HG02610 (cell line): ENCODE results near the gene CENPK.
A peak's percentile ranks its signal among the peaks of the same experiment; 100 is the strongest.
"Not testable (repeated sequence)": the region's sequence is repeated elsewhere in the genome, so short reads cannot be mapped to it uniquely, and the experiment has no call there.

ENCODE experiments used
- ATAC-seq: cut with Tn5 transposase; IDR thresholded peaks from one replicate; pipeline ENCODE4 v1.9.1; 2021; ENCODE audit warnings: mild to moderate bottlenecking, moderate library complexity; ENCODE audit not compliant: unreplicated experiment

Gene CENPK

DNA sequence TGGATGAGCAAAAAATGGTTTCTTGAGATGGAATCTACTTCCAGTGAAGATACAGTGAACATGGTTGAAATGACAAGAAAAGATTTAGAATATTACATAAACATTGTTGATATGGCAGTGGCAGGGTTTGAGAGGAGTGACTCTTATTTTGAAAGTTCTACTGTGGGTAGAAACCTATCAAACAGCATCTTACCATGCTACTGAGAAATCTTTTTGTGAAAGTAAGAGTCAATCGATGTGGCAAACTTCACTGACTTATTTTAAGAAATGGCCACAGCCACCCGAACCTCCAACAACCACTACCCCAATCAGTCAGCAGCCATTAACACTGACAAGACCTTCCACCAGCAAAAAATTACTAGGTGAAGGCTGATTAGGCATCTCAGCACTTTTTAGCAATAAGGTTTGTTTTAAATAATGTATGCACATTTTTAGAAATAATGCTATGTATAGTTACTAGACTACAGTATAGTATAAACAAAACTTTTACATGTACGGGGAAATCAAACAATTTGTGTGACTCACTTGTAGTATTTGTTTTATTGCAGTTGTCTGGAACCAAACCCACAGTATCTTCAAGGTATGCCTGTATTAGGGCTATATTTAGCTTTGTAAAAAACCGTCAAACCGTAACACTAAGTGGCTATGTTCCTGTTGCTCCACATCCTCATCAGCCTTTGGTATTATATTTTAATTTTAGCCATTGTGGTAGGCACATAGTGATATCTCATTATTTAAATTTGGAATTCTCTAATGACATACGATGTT is 50.6 kb downstream of the CENPK start:
- ATAC-seq, result no peak

DNA sequence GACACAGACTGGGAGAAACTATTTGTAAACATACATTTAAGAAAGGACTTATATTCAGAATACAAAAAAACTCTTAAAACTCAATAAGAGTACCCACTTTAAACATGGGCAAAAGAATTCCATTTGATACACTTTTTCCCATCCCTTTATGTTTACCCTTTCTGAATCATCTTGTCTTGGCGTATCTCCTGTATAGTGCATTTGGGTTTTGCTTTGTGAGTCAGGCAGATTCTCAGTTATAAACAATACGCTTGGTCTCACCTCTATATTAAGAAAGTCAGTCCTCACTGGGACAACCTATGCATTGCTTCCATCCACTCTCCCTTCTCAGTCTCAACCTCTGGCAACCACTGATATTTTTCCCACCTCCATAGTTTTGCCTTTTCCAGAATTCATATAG is 54.0 kb downstream of the CENPK start:
- no peak for ATAC-seq

- no peak for ATAC-seq
These were observed 56.0 kb downstream of the CENPK start for GRCh38 chr5:65506961-65507360.

DNA sequence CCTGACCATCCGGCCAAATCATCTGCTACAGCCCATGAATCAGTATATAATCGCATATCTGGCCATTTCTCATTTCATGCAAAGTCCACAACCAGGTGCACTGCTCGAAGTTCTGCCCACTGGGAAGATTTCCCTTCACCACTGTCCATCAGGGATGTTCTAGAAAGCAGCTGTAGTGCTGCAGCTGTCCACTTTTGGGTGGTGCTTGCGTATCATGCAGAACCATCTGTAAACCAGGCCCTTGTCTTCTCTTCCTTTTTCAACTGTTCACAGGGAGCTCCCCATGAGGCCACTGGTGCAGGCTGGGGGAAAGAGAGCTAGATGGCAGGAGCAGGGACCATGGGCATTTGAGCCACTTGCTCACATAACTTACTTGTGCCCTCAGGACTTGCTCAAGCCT is 73.8 kb downstream of the CENPK start:
- no peak for ATAC-seq

DNA sequence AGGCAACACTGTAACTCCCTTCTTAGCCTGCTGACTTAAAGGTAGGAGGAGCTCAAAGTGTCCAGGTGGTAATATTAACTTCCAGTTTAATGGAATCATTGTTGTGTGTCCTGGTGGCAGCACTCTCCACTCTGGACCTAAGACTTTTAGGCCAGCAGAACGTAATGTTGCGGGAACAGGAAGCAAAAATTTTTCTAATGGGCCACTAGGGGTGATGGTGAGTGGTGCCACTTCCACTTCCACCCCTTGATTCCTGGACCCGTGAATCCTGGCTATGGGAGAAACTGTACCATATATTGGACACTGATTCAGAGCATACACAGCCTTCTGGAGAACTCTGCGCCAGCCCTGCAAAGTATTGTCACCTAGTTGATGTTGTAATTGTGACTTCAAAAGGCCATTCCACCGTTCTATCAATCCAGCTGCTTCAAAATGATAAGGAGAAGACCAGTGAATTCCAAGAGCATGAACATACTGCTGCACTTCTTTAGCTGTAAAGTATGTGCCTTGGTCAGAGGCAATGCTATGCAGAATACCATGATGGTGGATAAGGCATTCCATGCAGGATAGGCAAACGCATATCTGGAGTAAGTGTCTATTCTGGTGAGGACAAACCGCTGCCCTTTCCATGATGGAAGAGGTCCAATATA is 74.8 kb downstream of the CENPK start:
- not testable (repeated sequence) for ATAC-seq

DNA sequence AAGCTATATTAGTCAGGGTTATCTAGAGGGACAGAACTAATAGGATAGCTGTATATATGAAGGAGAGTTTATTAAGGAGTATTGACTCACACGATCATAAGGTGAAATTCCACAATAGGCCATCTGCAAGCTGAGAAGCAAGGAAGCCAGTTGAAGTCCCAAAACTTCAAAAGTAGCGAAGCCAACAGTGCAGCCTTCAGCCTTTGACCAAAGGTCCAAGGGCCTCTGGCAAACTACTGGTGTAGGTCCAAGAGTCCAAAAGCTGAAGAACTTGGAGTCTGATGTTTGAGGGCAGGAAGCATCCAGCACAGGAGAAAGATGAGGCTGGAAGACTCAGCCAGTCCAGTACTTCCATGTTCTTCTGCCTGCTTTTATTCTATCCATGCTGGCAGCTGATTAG is 76.2 kb downstream of the CENPK start:
- ATAC-seq, result not testable (repeated sequence)

GRCh38 chr5:65485405-65485804 is 77.6 kb downstream of the CENPK start:
- no peak for ATAC-seq

- ATAC-seq, result peak; percentile 36
These were observed 79.2 kb downstream of the CENPK start for GRCh38 chr5:65483546-65484346.

DNA sequence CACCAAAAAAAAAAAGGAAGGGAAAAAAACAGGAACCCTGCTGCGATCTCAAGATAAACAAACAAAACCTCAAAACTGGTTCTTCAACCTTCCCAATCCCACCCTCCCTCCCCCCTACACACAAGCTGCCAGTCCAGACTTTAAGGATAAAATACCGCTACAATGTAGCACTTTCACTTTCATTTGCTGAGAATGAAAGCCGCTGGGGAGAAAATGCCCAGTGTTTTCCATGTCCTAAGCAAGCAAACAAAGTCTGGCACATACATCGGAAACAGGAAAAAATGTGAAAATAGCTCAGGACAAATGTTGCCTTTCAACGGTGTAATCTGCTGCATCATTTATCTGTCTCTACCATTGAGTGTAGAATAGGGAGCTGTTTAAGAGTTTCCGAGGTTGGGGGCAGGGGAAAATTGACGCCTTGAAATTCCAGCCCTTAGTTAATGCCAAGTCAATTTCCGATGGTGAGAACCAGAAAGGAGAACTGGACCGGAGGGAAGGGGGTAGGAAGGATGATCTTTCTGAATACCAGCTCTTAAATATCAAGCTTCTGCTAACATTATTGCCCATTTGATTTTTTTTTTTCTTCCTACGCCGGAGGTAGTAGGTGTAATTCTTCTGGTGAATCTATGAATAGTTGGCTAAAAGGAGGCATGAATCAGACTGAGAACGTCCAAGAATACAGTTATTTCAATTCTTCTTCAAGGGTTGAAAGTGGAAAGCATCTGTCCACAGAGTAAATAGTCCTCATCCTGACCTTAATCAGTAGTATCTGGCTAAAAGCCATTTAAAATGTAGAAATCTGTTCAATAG is 80.0 kb downstream of the CENPK start:
- no peak for ATAC-seq

GRCh38 chr5:65482296-65482735 is 80.7 kb downstream of the CENPK start:
- ATAC-seq, result no peak

- peak; percentile 84 for ATAC-seq
These were observed 81.2 kb downstream of the CENPK start, which contains the start of gene ADAMTS6 for GRCh38 chr5:65481635-65482295. ADAMTS6 (minus strand) TSS chr5:65481920; CDS start chr5:65473673, 8,247 bp downstream.

DNA sequence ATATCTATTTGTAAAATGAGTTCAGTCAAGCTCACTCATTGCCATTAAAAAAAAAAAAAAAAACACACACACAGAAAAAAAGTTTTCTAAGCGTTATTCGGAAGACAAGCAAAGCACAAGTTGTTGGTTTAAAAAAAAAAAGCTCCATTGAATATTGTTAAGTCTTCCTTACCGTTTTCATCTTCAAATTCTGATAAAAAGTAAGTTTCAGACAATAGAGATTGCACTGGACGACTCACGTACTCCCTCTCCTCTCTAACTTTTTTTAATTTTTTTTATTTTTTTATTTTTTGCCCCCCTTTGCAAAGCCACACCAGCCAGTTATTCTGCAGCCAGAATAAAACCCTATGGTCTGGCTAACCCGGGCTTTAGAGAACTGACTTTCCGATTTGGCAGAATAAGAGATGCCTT is 81.8 kb downstream of the CENPK start:
- ATAC-seq, result no peak

- ATAC-seq, result peak; percentile 25
These were observed 82.6 kb downstream of the CENPK start for GRCh38 chr5:65480306-65480865.

- no peak for ATAC-seq
These were observed 83.4 kb downstream of the CENPK start for GRCh38 chr5:65479527-65479926.

DNA sequence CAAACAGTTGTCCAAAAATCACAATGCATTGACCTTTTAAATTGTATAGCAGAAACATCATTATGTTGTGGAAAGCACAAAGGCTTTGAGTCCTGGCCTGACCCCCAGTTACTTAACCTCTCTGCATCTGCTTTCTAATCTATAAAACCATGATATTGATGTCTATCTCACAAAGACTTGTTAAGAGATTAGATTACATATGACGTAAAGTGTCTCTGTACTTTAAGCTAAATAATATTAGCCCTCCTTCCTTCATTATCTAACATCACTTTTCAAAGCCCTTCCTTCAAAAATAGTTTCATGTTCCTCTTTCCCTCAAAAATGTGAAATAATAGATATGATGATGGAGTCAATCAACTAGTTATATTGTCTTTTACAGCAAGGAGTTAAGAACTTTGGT is 84.6 kb downstream of the CENPK start:
- ATAC-seq, result no peak

DNA sequence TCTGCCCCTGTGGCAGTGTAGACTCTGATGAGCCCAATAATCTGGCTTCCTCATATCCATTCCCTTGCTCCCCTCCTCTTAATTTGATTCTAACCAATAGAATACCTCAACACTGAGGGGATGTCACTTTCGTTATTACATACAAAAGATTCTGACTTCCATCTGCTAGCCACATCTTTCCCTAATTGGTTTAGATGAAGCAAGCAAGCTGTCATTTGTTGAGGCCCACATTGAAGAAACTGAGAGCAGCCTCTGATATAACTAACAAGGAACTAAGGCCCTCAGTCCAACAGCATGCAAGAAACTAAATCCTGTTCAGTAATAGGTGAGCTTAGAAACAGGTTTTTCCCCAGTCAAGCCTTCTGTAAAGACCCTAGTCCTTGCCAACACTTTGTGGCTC is 87.1 kb downstream of the CENPK start:
- no peak for ATAC-seq

- ATAC-seq, result no peak
These were observed 87.6 kb downstream of the CENPK start for GRCh38 chr5:65475336-65475735.

DNA sequence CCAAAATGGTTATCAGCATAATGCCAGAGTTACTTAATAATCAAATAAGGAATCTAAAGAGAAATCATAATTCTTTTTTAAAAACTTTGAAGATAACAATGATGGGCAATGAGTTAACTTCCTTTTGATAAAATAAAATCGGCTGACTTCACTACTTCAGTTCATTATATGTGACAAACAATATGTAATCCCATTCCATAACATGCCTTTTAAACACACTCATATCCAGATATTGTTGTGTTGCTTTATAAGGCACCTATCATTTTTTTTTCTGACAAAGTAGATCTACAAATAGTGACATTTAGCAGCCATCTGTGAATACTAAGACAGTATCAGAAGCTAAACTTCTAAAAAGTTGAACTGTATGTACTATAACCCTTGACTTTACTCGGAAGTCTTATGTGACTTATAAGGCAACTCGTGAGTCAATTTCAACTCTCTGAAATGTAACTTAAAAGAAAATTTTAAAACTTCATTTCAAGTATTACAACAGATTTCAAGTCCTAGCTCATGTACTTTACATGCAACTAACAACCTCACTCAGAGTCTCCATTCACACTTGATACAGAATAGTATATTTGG is 88.7 kb downstream of the CENPK start:
- ATAC-seq, result no peak

GRCh38 chr5:65468633-65469032 is 94.3 kb downstream of the CENPK start:
- ATAC-seq, result no peak
